Measurements from ENCODE around the gene TNIK. TPM values are rescaled to one million over a fixed set of nuclear protein-coding genes. Genes with fewer than 3 reads are reported as not detected.
"Not testable (repeated sequence)": the region's sequence is repeated elsewhere in the genome, so short reads cannot be mapped to it uniquely, and the experiment has no call there.

TNIK gene
- total RNA-seq, 1 experiment from 2014 or later = 0.47 TPM

DNA sequence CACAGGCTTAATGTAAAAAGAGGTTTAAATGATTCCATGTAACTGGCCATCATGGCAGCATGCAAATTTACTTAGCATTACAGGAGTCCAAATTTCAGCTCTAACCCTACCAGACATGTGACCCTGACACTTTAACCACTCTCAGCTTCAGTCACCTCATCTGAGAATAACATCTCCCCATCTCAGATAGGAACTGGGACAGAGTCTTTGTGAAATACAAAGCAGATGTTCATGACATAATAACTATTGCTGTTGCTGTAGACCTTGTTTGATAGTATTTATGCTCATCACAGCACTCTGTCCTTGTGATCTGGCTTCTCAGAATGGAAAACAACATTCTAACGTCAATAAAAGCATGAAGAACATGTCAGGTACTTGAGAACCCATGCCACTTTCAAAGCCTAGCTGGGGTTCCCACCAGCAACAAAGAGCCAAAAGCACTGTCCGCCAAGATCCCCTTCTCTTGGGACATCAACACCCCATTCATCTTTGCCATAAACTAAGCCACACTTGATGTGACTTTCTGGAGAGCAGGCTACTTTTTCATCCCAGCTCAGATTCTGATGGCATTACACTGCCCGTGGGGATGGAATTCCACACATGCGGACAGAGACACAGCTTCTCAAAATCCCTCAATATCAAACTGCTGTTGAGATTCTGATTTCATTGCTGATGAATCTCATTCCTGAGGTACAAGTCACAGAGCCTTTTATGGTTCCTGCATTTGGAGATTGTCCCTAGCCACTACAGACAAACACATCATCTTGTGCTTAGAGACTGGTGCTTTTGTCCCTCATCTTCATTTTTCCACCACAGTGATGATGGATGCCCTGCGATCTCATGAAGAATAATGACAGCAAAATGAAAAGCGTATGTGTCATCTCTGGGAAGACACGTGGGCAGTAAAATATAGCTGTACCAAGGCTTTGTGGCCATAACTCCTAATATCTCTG, 202.7 kb downstream of the TNIK start:
- DNase-seq (ENCODE audit: low read depth in 1 of 2, low spot score in 2 of 2) = no peak
- no peak overlapping the region; the same call in 1 of the 2 replicates for H3K27ac ChIP-seq
- H3K36me3 ChIP-seq = no peaks in the 10 kb centered on the region
- no peaks in the 10 kb centered on the region for H3K27me3 ChIP-seq (replicated peaks)
- H3K4me1 ChIP-seq (replicated peaks) = peaks cover 13% of the 10 kb centered on the region
- H3K9me3 ChIP-seq (replicated peaks) = no peaks in the 10 kb centered on the region
- H3K4me3 ChIP-seq = no peak overlapping the region

DNA sequence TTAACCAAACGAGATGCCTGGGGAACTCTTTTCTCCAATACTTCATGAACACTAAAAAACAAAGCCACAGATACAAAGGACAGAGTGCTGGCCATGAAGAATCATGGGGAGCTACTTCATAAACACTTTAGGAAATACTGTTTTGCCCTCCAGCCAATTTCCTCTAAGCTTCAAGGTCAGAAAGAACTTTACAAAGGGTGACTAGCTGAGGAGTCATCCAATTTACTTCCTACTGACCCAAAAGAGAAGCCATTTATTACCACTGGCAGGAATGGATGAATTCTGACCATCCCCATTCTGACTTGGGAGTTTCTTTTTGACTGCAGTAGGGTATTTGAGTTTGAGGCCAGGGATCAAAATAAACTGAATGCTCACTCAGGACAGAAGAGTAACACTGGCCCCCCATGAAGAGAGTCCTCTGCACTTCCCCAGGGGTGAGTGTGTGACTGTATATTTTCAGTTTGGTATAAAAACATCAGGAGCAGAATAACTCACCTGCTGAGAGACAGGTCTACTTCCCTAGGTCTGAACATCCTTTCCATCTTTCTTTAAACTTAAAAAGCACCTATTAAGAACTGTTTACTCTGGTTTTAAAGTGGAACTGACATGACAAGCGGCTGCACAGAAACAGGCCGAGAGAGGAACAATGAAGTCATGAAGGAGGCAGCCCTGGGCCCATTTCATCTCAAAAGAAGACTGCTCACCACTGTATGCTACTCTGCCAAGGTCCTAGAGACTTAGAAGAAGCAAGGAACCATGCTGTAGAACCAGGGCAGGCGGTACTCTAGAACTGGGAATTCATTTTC, 203.6 kb downstream of the TNIK start:
- peak in 1 of 2 experiments; percentile 6 for DNase-seq (ENCODE audit: low read depth in 1 of 2, low spot score in 2 of 2)
- H3K36me3 ChIP-seq = no peaks in the 10 kb centered on the region
- H3K27me3 ChIP-seq (replicated peaks) = no peaks in the 10 kb centered on the region
- H3K4me1 ChIP-seq (replicated peaks) = peaks cover 13% of the 10 kb centered on the region
- H3K27ac ChIP-seq = no peak overlapping the region; the same call in 1 of the 2 replicates
- no peaks in the 10 kb centered on the region for H3K9me3 ChIP-seq (replicated peaks)
- H3K4me3 ChIP-seq = no peak overlapping the region

DNA sequence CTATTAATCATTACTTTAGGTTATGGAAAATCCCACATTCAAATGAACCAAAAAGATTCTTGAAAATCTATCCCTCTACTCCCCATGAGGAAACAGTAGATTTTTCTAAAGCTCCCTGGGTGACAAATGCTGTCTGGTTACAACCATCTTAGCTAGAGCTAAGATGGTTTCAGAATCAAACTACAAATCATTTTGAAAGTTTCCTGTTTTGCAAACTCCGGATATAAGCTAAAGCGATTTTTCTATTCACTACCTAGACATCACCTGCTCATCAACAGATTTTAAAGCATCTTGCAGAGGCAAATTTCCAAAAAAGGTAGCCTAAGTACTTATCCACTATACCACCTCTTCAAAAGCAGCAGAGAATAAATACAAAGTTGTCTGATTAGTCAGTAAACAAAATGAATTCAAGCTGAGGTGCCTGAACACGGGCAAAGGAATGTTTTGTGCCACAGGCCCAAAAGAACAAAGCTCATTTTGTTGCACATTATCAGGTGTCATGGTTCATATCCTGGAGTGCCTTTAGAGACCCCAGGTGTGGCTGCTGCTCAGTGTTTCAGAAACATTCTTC, 204.9 kb downstream of the TNIK start:
- Histone ChIP-seq H3K36me3 (no peaks in the 10 kb centered on the region), H3K27ac (no peak overlapping the region), H3K4me1 (replicated peaks) (peaks cover 13% of the 10 kb centered on the region; the same call in 1 of the 2 replicates), H3K9me3 (replicated peaks) (no peaks in the 10 kb centered on the region), H3K4me3 (no peak overlapping the region), H3K27me3 (replicated peaks) (no peaks in the 10 kb centered on the region)
- DNase-seq (ENCODE audit: low read depth in 1 of 2, low spot score in 2 of 2) = no peak

DNA sequence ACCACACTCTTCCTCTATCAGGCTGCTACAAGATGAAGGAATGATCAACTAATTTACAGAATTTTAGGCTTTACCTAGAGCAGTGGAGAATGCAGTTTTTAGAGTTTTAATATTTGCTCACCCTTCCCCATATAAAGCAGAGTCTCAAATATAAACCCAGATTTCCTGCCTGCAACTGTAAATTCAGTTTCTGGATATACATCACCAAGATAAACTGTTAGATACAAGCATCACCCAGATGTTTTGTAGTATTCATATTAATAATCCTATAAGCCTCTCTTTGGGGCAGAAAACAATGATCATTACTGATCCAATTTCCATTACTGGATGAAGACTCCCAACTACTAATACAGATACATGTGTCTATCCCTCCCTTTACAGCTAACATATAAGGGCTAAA, 205.9 kb downstream of the TNIK start:
- Histone ChIP-seq H3K4me1 (replicated peaks) (peaks cover 13% of the 10 kb centered on the region; the same call in 1 of the 2 replicates), H3K9me3 (replicated peaks) (no peaks in the 10 kb centered on the region), H3K27ac (no peak overlapping the region), H3K27me3 (replicated peaks) (no peaks in the 10 kb centered on the region), H3K4me3 (no peak overlapping the region), H3K36me3 (no peaks in the 10 kb centered on the region)
- DNase-seq (ENCODE audit: low read depth in 1 of 2, low spot score in 2 of 2) = no peak

DNA sequence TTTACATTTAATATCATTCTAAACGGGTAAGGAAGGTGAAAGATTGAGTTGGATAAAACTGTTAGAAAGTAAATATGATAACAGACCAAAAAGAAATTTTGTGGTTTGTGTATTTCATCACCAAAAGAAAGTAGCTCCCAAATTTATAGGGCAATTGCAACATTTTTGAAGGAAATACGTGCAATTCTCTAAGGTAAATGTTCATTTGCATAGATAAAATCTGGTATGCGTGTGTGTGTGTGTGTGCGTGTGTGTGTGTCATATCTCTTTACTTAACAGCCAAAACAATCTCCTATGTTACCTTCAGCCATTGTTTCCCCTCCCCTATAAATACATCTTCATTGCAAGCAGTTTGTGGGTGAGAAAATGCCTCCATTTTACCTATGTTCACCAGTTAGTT, 208.4 kb downstream of the TNIK start:
- DNase-seq (ENCODE audit: low read depth in 1 of 2, low spot score in 2 of 2) = no peak
- H3K9me3 ChIP-seq (replicated peaks) = no peaks in the 10 kb centered on the region
- H3K4me1 ChIP-seq (replicated peaks) = 0 out of 2 replicates have a peak, but pooled peaks cover 4% of the 10 kb centered on the region

DNA sequence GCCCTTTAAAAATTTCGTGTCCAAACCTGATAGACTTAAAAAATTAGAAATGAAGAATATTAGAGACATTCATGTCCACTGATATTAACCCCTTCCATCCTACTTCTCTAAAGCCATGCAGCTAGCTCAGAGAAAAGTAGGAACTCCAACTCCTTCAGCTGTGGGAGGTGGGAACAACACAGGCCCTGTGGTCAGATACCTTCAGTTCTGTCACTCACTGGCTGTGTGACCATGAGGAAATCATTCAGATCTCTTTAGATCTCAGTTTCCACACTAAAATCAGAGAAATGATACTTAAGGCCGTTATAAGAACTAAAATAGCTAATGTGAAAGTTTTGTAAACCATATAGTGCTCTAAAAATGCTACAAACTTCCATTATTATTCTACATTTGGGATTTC, 209.8 kb downstream of the TNIK start:
- no peaks in the 10 kb centered on the region for H3K36me3 ChIP-seq
- DNase-seq (ENCODE audit: low read depth in 1 of 2, low spot score in 2 of 2) = no peak
- no peaks in the 10 kb centered on the region for H3K4me1 ChIP-seq (replicated peaks)
- H3K9me3 ChIP-seq (replicated peaks) = no peaks in the 10 kb centered on the region
- H3K27ac ChIP-seq = no peak overlapping the region
- no peaks in the 10 kb centered on the region for H3K27me3 ChIP-seq (replicated peaks)
- H3K4me3 ChIP-seq = no peak overlapping the region

More for the DNA sequence above, 208.4 kb downstream of the TNIK start:
- Histone ChIP-seq H3K27ac (no peak overlapping the region), H3K4me3 (no peak overlapping the region), H3K36me3 (no peaks in the 10 kb centered on the region), H3K27me3 (replicated peaks) (no peaks in the 10 kb centered on the region)

DNA sequence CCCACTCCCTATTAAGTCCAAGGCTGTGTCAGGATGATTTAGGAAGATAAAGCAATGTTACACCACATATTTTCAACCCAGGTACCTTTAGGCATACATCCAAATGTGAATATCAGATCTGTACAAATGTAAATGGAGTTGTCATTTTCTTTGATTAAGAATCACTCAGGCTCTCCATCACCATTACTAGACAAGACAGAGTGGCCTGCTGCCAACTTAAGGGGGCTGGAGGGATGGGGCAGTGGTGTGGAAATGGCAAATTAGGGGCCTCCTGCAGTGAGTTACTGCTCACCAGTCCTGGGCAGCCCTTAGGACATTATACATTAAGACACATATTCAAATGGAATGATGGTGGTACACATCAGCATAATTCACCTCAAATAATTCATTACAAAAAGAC, 211.0 kb downstream of the TNIK start:
- H3K9me3 ChIP-seq (replicated peaks) = no peaks in the 10 kb centered on the region
- no peaks in the 10 kb centered on the region for H3K36me3 ChIP-seq
- H3K27me3 ChIP-seq (replicated peaks) = no peaks in the 10 kb centered on the region
- H3K27ac ChIP-seq = no peak overlapping the region
- H3K4me1 ChIP-seq (replicated peaks) = no peaks in the 10 kb centered on the region
- DNase-seq (ENCODE audit: low read depth in 1 of 2, low spot score in 2 of 2) = no peak
- no peak overlapping the region for H3K4me3 ChIP-seq

DNA sequence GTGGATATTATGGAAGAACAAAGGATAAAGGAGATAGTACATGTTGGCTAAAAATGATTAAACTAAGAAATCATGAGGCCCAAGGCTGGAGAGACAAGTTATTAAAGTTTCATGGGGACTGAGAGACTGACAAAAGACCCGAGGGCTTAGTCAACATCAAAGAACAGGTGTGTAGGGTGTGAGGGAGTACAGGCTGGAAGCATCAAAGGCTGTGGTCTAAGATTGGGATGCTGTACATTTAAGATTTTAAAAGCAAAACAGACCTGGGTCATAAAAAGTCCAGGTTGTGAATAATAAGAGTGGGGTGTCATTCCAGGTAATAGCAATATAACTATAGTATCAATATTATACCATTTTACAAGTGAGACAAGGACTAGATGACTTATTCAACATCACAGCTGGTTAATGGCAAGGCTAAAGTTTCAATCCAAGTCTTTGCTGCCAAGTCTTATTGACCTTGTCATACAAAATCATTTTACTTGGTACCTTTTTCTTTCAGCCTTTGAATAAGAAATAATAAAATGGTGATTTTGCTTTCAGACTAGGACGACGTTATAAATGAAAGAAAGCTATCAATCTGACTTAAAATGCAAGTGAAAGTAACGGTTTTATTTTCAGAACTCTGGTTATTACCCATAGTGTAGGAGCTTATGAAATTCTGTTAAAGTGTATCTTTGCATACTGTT, 211.6 kb downstream of the TNIK start:
- no peak overlapping the region for H3K4me3 ChIP-seq
- no peaks in the 10 kb centered on the region for H3K36me3 ChIP-seq
- no peaks in the 10 kb centered on the region for H3K27me3 ChIP-seq (replicated peaks)
- no peak overlapping the region for H3K27ac ChIP-seq
- no peak for DNase-seq (ENCODE audit: low read depth in 1 of 2, low spot score in 2 of 2)
- H3K9me3 ChIP-seq (replicated peaks) = no peaks in the 10 kb centered on the region
- H3K4me1 ChIP-seq (replicated peaks) = no peaks in the 10 kb centered on the region

DNA sequence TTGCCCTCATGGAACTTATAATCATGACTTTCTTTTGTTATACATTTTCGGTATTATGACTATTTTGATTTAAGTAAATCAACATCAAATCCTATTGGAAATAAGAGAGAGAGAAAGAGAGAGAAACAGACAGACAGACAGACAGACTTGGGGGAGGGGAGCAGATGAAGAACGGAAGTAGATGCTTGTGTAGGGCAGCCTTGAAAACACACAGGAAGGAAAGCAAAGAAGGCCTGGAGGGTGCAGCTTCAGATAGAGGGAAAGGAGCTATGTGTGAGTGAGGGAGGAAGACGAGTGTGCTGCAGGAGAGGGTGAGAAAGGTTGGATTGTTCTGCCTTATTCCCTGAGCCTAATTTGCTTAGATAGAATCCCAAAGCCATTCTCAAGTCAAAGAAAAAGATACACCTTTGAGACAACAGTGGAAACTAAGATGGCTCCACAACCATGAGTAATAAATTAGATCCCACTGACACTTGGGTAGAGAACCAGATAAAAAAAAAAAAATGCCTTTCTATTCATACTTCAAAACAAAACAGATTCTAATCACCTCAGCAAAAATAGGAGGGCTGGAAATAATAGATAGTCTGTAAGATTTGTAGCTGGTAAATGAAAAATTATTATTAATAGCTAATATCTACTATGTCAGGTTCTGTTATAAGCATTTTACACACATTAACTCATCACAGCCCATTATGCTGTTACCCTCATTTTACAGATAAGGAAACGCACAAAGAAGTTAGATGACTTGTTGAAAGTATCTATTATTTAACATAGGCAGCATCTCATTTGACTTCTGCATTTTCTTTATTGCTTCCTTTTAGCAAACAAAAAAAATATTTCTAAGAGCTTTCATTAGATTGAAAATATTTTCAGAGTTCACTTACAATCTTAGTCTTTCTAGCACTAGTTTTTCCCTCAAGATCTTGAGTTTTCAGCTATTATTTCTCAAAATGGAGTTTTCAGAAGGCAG, 214.1 kb downstream of the TNIK start:
- Histone ChIP-seq H3K27me3 (replicated peaks) (no peaks in the 10 kb centered on the region), H3K4me1 (replicated peaks) (no peaks in the 10 kb centered on the region), H3K36me3 (no peaks in the 10 kb centered on the region), H3K9me3 (replicated peaks) (no peaks in the 10 kb centered on the region), H3K4me3 (no peak overlapping the region), H3K27ac (no peak overlapping the region)
- DNase-seq (ENCODE audit: low read depth in 1 of 2, low spot score in 2 of 2) = no peak

DNA sequence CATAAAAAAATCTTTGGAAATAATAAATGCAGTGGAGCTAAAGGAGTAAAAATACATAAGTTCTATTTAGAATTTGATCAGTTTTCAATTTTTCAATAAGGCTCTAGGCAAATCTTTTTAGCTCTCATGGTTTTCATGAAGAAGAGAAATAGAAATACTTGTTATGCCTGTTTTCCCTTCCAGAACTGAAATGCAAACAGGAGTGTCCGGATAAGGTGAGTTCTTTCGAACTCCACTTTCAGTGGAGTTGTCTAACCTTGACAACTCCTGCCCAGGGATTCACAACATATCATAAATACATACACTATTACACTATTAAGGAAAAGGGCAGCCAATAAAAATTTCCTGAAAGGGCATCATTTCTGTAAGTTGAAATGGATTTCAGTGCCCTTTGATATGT, 217.3 kb downstream of the TNIK start:
- Histone ChIP-seq H3K27me3 (replicated peaks) (no peaks in the 10 kb centered on the region), H3K36me3 (no peaks in the 10 kb centered on the region), H3K9me3 (replicated peaks) (no peaks in the 10 kb centered on the region), H3K4me3 (no peak overlapping the region), H3K4me1 (replicated peaks) (no peaks in the 10 kb centered on the region), H3K27ac (no peak overlapping the region)
- no peak for DNase-seq (ENCODE audit: low read depth in 1 of 2, low spot score in 2 of 2)

DNA sequence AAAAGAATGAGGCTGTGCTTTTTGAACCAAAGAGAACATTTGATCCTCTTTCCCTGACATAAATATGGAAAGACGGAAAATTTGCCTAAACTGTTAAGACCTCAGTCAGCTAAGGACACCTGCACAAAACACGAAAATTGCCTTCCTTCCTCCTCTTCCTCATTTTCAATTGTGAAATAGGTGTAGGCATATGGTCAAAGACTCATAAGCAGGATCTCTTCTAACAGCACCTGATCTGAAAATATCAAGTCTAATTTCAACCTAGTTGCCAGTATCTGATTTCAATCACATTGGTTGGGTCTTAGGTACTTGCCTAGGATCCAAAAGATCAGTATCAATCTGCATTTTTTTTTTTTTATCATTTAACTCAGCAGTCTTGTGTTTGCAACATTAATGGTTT, 218.0 kb downstream of the TNIK start:
- H3K27ac ChIP-seq = no peak overlapping the region
- no peaks in the 10 kb centered on the region for H3K4me1 ChIP-seq (replicated peaks)
- no peak overlapping the region for H3K4me3 ChIP-seq
- DNase-seq (ENCODE audit: low read depth in 1 of 2, low spot score in 2 of 2) = no peak
- H3K27me3 ChIP-seq (replicated peaks) = no peaks in the 10 kb centered on the region
- H3K36me3 ChIP-seq = no peaks in the 10 kb centered on the region
- no peaks in the 10 kb centered on the region for H3K9me3 ChIP-seq (replicated peaks)

DNA sequence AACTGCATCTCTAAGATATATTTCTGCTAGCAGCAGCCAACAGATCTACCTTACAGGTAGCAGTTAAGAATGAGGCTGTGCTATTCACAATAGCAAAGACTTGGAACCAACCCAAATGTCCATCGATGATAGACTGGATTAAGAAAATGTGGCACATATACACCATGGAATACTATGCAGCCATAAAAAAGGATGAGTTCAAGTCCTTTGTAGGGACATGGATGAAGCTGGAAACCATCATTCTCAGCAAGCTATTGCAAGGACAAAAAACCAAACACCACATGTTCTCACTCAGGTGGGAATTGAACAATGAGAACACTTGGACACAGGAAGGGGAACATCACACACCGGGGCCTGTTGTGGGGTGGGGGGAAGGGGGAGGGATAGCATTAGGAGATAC, 218.6 kb downstream of the TNIK start:
- H3K4me1 ChIP-seq (replicated peaks); H3K36me3 ChIP-seq; H3K27me3 ChIP-seq (replicated peaks); DNase-seq (ENCODE audit: low read depth in 1 of 2, low spot score in 2 of 2); H3K4me3 ChIP-seq; H3K27ac ChIP-seq; H3K9me3 ChIP-seq (replicated peaks): not testable (repeated sequence)

DNA sequence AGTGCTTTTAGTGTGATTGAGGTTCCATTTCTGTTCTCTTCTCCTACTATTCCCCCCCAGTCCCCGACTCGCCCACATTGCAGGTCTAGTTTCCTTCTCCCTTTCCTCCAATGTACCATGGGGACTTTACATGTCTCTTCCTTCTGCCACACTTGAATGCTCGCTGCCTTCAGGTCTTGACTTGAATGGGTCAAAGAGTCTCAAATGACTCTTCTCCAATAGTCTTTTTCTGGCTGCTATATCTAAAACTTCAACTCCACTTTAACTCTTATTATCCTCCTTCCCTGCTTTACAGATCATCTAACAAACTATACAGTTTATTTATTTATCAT, 219.7 kb downstream of the TNIK start:
- DNase-seq (ENCODE audit: low read depth in 1 of 2, low spot score in 2 of 2) = no peak
- Histone ChIP-seq H3K36me3 (no peaks in the 10 kb centered on the region), H3K27me3 (replicated peaks) (no peaks in the 10 kb centered on the region), H3K9me3 (replicated peaks) (no peaks in the 10 kb centered on the region), H3K27ac (no peak overlapping the region), H3K4me3 (no peak overlapping the region), H3K4me1 (replicated peaks) (no peaks in the 10 kb centered on the region)

Data from SJSA1 (cell line).